T-helper 2 cell treated with Interferon-gamma antibody and Interleukin-4, amounts not matched to agents 100 ng/mL and 5 ng/mL, for 36 hours (primary cell): ENCODE measurements around the gene TUFM. TPM values are rescaled to one million over a fixed set of nuclear protein-coding genes. Genes with fewer than 3 reads are reported as not detected.
"Not testable (repeated sequence)": the region's sequence is repeated elsewhere in the genome, so short reads cannot be mapped to it uniquely, and the experiment has no call there.

ENCODE experiments used
- intact Hi-C: fragments of 100-400 bp; cut with micrococcal nuclease; formaldehyde crosslinking; loops from one replicate; pipeline ENCODE4 v1.15.1; 2023
- total RNA-seq: library from RNA; stranded (reverse); gene quantifications from 2 replicates; pipeline ENCODE4 v1.2.3, GENCODE V29; 2022

The TUFM gene
- total RNA-seq, 1 donor from 2014 or later = 143 TPM

GRCh38 chr16:28842696-28843095 is 3.5 kb downstream of the TUFM start:
- intact Hi-C loops = loop anchor here (10.0 kb wide), 1 partner anchor 288 kb away; the partner anchor contains the start of gene SGF29

- intact Hi-C loops = loop anchor here (10.0 kb wide), 1 partner anchor 285 kb away; the partner anchor contains the start of gene SGF29
These were observed 6.2 kb downstream of the TUFM start for GRCh38 chr16:28839899-28840298.

- intact Hi-C loops = no loop called here
These were observed 7.0 kb downstream of the TUFM start for GRCh38 chr16:28839004-28839639.

GRCh38 chr16:28838558-28838918 is 7.6 kb downstream of the TUFM start:
- intact Hi-C loops = no loop called here

- intact Hi-C loops = no loop called here
These were observed 8.2 kb downstream of the TUFM start for GRCh38 chr16:28837672-28838557.

- intact Hi-C loops = no loop called here
These were observed 9.4 kb downstream of the TUFM start for GRCh38 chr16:28836761-28837064.

- intact Hi-C loops = no loop called here
These were observed 10.0 kb downstream of the TUFM start for GRCh38 chr16:28835864-28836760.

- intact Hi-C loops = no loop called here
These were observed 11.0 kb downstream of the TUFM start for GRCh38 chr16:28834873-28835863.

GRCh38 chr16:28834349-28834748 is 11.8 kb downstream of the TUFM start:
- intact Hi-C loops = no loop called here

- intact Hi-C loops = no loop called here
These were observed 15.6 kb downstream of the TUFM start for GRCh38 chr16:28830531-28830930.

GRCh38 chr16:28829747-28830146 is 16.4 kb downstream of the TUFM start:
- intact Hi-C loops = no loop called here

GRCh38 chr16:28826141-28826540 is 20.0 kb downstream of the TUFM start:
- intact Hi-C loops = no loop called here

- intact Hi-C loops = loop anchor here (1.0 kb wide), 2 partner anchors 22 to 39 kb away; partner anchors contain the start of genes SH2B1 and TUFM
These were observed 21.5 kb downstream of the TUFM start for GRCh38 chr16:28824717-28824973.

GRCh38 chr16:28823873-28824716 is 22.1 kb downstream of the TUFM start:
- intact Hi-C loops = loop anchor here (1.0 kb wide), 3 partner anchors 22 to 101 kb away; partner anchors contain the start of genes RABEP2, SH2B1 and TUFM

GRCh38 chr16:28823291-28823872 is 22.8 kb downstream of the TUFM start:
- intact Hi-C loops = loop anchor here (1.0 kb wide), 1 partner anchor 102 kb away; the partner anchor contains the start of gene RABEP2

- intact Hi-C loops = loop anchor here (1.0 kb wide), 2 partner anchors 103 to 128 kb away; partner anchors contain the start of genes NFATC2IP and RABEP2
These were observed 23.4 kb downstream of the TUFM start, which contains the start of gene ATXN2L for GRCh38 chr16:28822520-28823290. TSS of gene ATXN2L (plus strand) at chr16:28822999. CDS start at chr16:28823260, 261 bp downstream.

GRCh38 chr16:28821874-28822519 is 24.2 kb downstream of the TUFM start:
- intact Hi-C loops = loop anchor here (1.0 kb wide), 1 partner anchor 128 kb away; the partner anchor contains the start of gene NFATC2IP

- intact Hi-C loops = not testable (repeated sequence)
These were observed 25.6 kb downstream of the TUFM start for GRCh38 chr16:28820546-28820945.
